GM03348 (cell line): ENCODE results near the gene ZCCHC18.
"Not testable (repeated sequence)": the region's sequence is repeated elsewhere in the genome, so short reads cannot be mapped to it uniquely, and the experiment has no call there.

Experiments
- DNase-seq: peaks from one replicate; pipeline ENCODE4 v3.0.0; 2012; ENCODE audit warnings: low spot score

Gene ZCCHC18

GRCh38 chrX:104112326-104112951 is at the start of gene ZCCHC18:
ZCCHC18 (plus strand) TSS chrX:104112523; CDS start chrX:104114112, 1,589 bp downstream.
- DNase-seq: peak; percentile 81

- not testable (repeated sequence) for DNase-seq
Measured at GRCh38 chrX:104062636-104063035, 49.7 kb upstream of the ZCCHC18 start.

- DNase-seq: not testable (repeated sequence)
Measured at GRCh38 chrX:104075778-104076445, 36.4 kb upstream of the ZCCHC18 start, which contains the start of gene TMSB15C. TMSB15C (minus strand) TSS chrX:104076236.

- not testable (repeated sequence) for DNase-seq
Measured at GRCh38 chrX:104077854-104078253, 34.5 kb upstream of the ZCCHC18 start.

- no peak for DNase-seq
Measured at GRCh38 chrX:104084063-104084462, 28.3 kb upstream of the ZCCHC18 start.

- no peak for DNase-seq
Measured at GRCh38 chrX:104084534-104085277, 27.6 kb upstream of the ZCCHC18 start.

- DNase-seq: no peak
Measured at GRCh38 chrX:104085477-104085876, 26.8 kb upstream of the ZCCHC18 start.

GRCh38 chrX:104085919-104086318 is 26.4 kb upstream of the ZCCHC18 start:
- no peak for DNase-seq

- peak; percentile 52 for DNase-seq
Measured at GRCh38 chrX:104098151-104098808, 14.0 kb upstream of the ZCCHC18 start.

GRCh38 chrX:104098919-104099318 is 13.4 kb upstream of the ZCCHC18 start:
- DNase-seq: no peak

- DNase-seq: no peak
Measured at GRCh38 chrX:104104676-104105075, 7.6 kb upstream of the ZCCHC18 start.

GRCh38 chrX:104105330-104106262 is 6.7 kb upstream of the ZCCHC18 start:
- no peak for DNase-seq

- DNase-seq: no peak
Measured at GRCh38 chrX:104108955-104109354, 3.4 kb upstream of the ZCCHC18 start.

GRCh38 chrX:104110491-104111240 is 1.7 kb upstream of the ZCCHC18 start:
- DNase-seq: not testable (repeated sequence)

- peak; percentile 41 for DNase-seq
Measured at GRCh38 chrX:104113222-104113965, 1.1 kb downstream of the ZCCHC18 start.

GRCh38 chrX:104117759-104118158 is 5.4 kb downstream of the ZCCHC18 start:
- DNase-seq: no peak

GRCh38 chrX:104118765-104119164 is 6.4 kb downstream of the ZCCHC18 start:
- no peak for DNase-seq

GRCh38 chrX:104122829-104123228 is 10.5 kb downstream of the ZCCHC18 start:
- DNase-seq: no peak

- DNase-seq: no peak
Measured at GRCh38 chrX:104126856-104127255, 14.5 kb downstream of the ZCCHC18 start.

GRCh38 chrX:104130808-104131207 is 18.5 kb downstream of the ZCCHC18 start:
- DNase-seq: no peak
